ENCODE data around the gene PICALM.
"Not testable (repeated sequence)": the region's sequence is repeated elsewhere in the genome, so short reads cannot be mapped to it uniquely, and the experiment has no call there.

PICALM gene

GRCh38 chr11:85941380-85941973, 127.4 kb downstream of the PICALM start:
- peak; percentile 73 for DNase-seq (ENCODE audit: low read depth)

GRCh38 chr11:85939099-85940015, 129.5 kb downstream of the PICALM start:
- no peak for DNase-seq (ENCODE audit: low read depth)

- no peak for DNase-seq (ENCODE audit: low read depth)
Observed at GRCh38 chr11:85937835-85938234, 131.0 kb downstream of the PICALM start.

- DNase-seq (ENCODE audit: low read depth), result no peak
Observed at GRCh38 chr11:85935751-85936150, 133.1 kb downstream of the PICALM start.

GRCh38 chr11:85934596-85935169, 134.2 kb downstream of the PICALM start:
- no peak for DNase-seq (ENCODE audit: low read depth)

GRCh38 chr11:85930879-85931366, 138.0 kb downstream of the PICALM start:
- DNase-seq (ENCODE audit: low read depth), result no peak

GRCh38 chr11:85926653-85927214, 142.2 kb downstream of the PICALM start:
- not testable (repeated sequence) for DNase-seq (ENCODE audit: low read depth)

- DNase-seq (ENCODE audit: low read depth), result no peak
Observed at GRCh38 chr11:85923455-85923854, 145.4 kb downstream of the PICALM start.

- no peak for DNase-seq (ENCODE audit: low read depth)
Observed at GRCh38 chr11:85922367-85922766, 146.5 kb downstream of the PICALM start.

GRCh38 chr11:85918910-85919794, 149.7 kb downstream of the PICALM start:
- DNase-seq (ENCODE audit: low read depth), result no peak

- DNase-seq (ENCODE audit: low read depth), result no peak
Observed at GRCh38 chr11:85914425-85914824, 154.5 kb downstream of the PICALM start.

- no peak for DNase-seq (ENCODE audit: low read depth)
Observed at GRCh38 chr11:85913513-85913912, 155.4 kb downstream of the PICALM start.

GRCh38 chr11:85912414-85912813, 156.5 kb downstream of the PICALM start:
- DNase-seq (ENCODE audit: low read depth), result no peak
